GM12872 (cell line): ENCODE measurements around the gene ANKHD1.

Source experiments
- CTCF ChIP-seq: IDR thresholded peaks from 3 replicates; pipeline ENCODE4 v1.5.1; 2011; ENCODE audit warnings: low read depth, mild to moderate bottlenecking, low read length, moderate library complexity; ENCODE audit not compliant: insufficient read depth

The ANKHD1 gene

GRCh38 chr5:140401362-140402257 is at the start of gene ANKHD1:
Gene ANKHD1 (plus strand): TSS chr5:140401833. CDS start chr5:140401968, 135 bp downstream.
- TF ChIP-seq CTCF: no peak

GRCh38 chr5:140355546-140355945 is 46.1 kb upstream of the ANKHD1 start:
- TF ChIP-seq CTCF: no peak

GRCh38 chr5:140356853-140357725 is 44.5 kb upstream of the ANKHD1 start:
- no peak for TF ChIP-seq CTCF

- TF ChIP-seq CTCF: peak; percentile 93
Measured at GRCh38 chr5:140357726-140358093, 43.9 kb upstream of the ANKHD1 start.

- TF ChIP-seq CTCF: peak; percentile 33; the same call in 1 of the 3 replicates
Measured at GRCh38 chr5:140358738-140359310, 42.8 kb upstream of the ANKHD1 start.

- no peak for TF ChIP-seq CTCF
Measured at GRCh38 chr5:140360101-140360500, 41.5 kb upstream of the ANKHD1 start, which contains the start of gene SLC4A9. Gene SLC4A9 (plus strand): TSS chr5:140360194. CDS start chr5:140360237, 43 bp downstream.
